ENCODE measurements around the gene RPAP3.
A peak's percentile ranks its signal among the peaks of the same experiment; 100 is the strongest.
"Not testable (repeated sequence)": the region's sequence is repeated elsewhere in the genome, so short reads cannot be mapped to it uniquely, and the experiment has no call there.

RPAP3 gene

DNA sequence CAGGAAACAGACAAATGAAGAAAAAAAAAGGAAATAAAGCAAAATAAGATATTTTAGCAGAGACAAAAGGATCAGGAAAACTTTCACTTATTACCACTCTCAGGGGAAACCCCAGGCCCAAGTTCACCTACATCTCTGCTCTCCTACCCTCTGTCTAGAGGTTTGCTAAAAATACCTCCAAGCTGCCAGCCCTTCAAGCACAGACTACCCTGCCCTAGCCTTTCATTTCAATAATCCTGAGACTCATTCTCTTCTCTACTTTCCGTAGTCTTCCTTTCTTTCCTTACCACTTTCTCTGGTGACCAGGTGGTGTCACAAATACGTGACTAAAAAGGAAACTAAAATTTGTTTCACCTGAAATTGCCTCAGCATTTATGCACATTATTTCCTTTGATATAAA is 33.8 kb downstream of the RPAP3 start:
- no peak for DNase-seq (ENCODE audit: low read depth)

DNA sequence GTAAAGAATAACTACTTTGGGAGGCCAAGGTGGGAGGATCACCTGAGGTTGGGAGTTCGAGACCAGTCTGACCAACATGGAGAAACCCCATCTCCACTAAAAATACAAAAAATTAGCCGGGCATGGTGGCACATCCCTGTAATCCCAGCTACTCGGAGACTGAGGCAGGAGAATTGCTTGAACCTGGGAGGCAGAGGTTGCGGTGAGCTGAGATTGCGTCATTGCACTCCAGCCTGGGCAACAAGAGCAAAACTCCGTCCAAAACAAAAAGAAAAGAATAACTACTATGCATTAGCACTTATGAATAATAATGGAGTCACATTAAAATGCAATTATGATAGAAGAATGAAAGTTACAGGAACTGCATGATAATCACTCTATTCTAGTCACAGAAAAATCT is 37.9 kb downstream of the RPAP3 start:
- DNase-seq (ENCODE audit: low read depth), result not testable (repeated sequence)

DNA sequence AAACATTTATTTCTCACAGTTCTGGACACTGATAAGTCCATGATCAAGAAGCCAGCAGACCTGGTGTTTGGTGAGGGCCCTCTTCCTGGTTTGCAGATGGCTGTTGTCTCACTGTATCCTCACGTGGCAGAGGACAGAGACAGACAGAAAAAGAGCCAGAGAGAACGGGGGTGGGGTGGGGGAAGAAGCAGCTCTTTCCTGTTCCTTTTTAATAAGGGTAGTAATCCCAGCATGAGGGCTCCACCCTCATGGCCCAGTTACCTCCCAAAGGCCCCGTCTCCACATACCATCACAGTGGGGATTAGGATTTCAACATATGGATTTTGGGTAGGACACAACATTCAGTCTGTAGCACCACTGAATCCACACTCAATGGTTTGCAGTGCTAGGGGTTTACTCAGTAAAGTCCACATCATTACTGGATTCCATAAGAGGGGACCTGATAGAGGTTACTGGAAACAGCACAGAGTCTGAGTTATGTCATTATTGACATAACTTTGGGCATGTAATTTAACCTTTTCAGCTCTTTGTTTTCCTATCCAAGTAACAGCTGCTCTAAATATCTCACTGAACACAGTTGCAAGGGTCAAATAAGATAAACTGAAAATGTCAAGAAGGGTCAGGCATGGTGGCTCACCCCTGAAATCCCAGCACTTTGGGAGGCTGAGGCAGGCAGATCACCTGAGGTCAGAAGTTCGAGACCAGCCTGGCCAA is 53.2 kb downstream of the RPAP3 start:
- no peak for DNase-seq (ENCODE audit: low read depth)

DNA sequence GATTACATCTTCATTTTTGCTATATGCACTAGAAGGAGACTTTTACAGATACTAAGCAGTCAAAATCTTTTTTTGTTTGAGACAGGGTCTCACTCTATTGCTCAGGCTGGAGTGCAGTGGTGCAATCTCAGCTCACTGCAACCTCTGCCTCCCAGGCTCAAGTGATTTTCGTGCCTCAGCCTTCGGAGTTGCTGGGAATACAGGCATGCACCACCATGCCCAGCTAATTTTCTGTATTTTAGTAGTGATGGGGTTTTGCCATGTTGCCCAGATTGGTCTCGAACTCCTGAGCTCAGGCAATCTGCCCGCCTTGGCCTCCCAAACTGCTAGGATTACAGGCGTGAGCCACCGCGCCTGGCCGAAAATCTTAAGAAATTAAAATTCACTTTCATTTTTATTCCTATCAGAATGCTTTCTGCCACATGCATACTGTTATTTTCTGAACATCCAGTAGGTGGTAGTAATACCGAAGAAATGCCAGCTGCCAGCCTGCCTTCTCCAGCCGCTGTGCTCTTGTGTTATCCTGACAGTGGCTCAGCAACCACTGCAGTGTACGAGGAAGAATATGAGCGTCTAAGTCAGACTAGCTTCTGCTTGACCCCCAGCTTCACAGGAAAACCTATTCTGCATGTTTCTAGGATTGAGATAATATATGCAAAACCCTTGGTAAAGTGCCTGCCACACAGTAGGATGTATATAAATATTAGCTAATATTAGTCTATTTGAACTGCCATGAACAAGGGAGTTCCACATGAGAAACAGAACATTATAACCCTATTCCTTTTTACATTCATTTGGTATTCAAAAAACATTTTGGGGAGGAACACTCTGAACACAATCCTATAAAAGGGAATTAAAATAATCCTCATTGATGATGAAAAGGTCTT is 54.2 kb downstream of the RPAP3 start:
- DNase-seq (ENCODE audit: low read depth), result peak; percentile 25

DNA sequence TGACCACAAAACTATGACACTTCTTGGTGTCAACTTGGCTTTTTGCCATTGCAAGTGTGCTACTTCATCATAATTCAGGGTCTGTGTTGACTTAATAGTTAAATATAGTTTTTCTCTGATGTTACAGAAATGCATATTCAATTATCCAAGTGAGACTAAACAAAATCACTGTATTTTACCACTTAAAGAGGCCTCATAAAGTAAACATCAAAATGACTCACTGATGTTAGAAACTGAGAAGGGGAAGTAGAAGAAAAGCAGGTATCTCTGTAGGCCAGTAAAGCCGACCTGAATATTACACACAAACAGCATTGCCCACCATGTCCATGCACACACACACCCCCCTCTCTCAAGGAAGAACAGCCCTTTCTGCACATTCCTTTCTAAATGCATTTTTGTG is 55.4 kb downstream of the RPAP3 start:
- DNase-seq (ENCODE audit: low read depth), result no peak

DNA sequence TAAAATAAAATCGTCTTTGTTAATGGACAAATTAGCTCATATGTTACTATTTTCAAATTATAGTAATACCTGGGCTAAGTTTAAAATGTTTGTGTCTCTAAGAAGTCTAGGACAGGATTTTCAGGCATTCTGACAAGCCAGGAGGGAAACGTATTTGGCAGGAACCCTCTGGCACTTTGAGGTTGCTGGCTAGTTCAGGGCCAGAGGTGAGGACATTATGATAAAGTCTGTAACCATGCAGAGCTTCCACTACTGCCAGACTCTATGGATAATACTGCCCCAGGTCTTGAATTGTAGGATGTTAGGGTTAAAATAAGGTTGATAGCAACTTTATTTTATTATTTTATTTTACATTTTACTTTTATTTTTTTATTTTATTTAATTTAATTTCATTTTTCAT is 56.4 kb downstream of the RPAP3 start:
- DNase-seq (ENCODE audit: low read depth), result no peak

DNA sequence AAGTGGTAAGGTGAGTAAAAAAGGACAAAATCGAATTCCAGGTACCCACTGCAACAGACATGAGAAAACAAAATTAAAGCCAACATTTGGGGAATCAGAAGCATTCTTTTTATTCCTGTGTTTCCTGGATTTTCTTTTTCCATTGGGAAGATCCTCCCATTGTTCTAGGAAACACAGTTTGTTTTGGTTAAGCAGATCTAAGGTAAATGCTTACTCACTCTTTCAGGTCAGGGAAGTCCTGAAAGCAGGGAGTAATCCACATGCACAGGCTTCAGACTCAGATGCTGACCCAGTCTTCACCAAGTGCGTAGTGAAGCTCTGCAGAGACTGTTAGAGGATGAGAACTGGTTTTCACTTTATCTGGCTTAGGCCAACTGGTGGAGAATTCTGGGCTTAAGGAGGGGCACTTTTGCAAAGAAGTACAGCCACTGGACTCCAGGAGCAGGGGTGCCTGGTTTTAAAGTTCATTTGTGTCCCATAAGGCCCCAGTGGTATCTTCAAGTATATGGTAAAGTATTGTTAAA is 57.7 kb downstream of the RPAP3 start:
- no peak for DNase-seq (ENCODE audit: low read depth)

DNA sequence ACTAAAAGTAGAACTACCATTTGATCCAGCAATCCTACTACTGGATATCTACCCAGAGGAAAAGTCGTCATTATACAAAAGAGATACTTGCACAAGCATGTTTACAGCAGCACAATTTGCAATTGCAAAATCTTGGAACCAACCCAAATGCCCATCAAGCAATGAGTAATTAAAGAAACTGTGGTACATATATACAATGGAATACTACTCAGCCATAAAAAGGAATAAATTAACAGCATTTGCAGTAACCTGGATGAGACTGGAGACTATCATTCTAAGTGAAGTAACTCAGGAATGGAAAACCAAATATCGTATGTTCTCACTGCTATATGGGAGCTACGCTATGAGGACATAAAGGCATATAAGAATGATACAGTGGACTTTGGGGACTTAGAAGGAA is 63.5 kb downstream of the RPAP3 start:
- DNase-seq (ENCODE audit: low read depth), result not testable (repeated sequence)

DNA sequence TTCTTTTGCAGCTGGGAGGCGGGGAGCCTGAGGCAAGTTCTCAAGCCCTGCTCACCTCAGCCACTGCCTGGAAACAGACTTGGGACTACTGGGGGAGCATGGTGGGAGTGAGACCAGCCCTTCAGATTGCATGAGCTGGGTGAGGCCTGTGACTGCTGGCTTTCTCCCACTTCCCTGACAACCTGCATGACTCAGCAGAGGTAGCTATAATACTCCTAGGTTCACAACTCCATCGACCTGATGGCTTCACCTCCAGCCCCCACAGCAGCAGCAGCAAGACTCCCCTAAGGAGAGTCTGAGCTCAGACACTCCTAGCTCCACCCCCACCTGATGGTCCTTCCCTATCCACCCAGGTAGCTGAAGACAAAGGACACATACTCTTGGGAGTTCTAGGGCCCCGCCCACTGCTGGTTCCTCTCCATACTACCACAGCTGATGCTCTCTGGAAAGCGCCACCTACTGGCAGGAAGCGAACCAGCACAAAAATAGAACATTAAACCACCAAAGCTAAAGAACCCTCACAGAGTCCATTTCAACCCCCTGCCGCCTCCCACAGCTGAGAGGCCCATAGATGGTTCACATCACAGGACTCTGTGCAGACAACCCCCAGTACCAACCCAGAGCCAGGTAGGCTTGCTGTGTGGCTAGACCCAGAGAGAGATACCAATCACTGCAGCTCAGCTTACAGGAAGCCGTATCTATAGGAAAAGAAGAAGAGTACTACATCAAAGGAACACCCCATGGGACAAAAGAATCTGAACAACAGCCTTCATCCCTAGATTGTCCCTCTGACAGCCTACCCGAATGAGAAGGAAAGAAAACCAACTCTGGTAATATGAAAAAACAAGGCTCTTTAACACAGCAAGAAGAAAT is 68.7 kb downstream of the RPAP3 start:
- peak; percentile 44 for DNase-seq (ENCODE audit: low read depth)

DNA sequence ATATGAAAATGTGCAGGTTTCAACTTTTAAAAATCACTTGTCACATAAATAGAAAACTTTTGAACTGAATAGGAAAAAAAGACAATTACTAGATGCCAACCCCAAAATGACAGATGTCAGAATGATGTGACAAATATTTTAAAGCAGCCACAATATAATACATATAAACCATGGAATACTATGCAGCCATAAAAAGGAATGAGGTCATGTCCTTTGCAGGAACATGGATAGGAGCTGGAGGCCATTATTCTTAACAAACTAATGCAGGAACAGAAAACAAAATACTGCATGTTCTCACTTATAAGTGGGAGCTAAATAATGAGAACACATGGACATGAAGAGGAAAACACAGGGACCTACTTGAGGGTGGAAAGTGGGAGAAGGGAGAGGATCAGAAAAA is 70.1 kb downstream of the RPAP3 start:
- not testable (repeated sequence) for DNase-seq (ENCODE audit: low read depth)

DNA sequence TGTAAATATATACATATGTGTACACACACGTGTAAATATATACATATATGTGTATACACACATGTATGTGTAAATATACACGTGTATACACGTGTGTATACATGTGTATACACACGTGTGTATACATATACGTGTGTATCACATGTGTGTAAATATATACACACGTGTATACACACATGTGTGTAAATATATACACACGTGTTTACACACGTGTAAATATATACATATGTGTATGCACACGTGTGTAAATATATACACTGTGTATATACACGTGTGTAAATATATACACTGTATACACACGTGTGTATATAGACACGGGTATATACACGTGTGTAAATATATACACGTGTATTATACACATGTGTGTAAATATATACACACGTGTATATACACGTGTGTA is 71.7 kb downstream of the RPAP3 start:
- no peak for DNase-seq (ENCODE audit: low read depth)

DNA sequence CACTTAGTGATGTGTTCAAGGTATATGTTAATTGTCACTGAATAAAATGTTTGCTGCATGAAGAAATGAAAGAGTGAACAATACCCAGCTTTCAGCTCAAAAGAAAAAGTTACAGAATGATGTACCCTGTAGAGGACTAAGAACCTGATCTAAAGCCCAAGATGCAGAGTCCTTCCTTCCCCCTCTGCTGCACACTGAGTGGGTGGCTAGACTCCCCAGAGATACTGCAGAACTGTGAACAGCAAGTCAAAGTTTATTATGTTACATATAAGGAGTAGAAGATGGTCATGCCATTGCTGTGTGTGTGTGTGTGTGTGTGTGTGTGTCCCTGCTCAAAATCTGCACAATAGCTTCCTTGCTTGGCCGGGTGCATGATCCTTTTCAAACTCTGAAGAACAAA is 83.9 kb downstream of the RPAP3 start:
- no peak for DNase-seq (ENCODE audit: low read depth)

DNA sequence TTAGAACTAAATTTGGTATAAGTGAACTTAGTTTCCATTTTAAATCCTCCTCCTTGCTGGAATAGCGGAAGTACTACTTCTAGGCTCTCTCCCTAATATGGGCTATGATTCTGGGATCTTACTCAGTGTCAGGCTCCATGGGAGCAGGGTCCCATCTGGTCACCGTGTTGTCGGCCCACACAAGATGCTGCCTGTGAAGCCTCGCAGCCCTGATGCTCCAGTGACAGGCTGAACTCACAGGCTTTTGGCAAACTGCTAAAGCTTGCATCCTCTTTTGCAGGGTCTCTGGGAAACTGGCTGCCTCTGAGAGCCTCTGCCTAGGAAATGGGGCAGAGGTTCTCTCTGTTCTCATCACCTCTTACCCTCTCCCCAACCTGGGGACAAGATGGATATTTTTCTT is 88.4 kb downstream of the RPAP3 start:
- no peak for DNase-seq (ENCODE audit: low read depth)

DNA sequence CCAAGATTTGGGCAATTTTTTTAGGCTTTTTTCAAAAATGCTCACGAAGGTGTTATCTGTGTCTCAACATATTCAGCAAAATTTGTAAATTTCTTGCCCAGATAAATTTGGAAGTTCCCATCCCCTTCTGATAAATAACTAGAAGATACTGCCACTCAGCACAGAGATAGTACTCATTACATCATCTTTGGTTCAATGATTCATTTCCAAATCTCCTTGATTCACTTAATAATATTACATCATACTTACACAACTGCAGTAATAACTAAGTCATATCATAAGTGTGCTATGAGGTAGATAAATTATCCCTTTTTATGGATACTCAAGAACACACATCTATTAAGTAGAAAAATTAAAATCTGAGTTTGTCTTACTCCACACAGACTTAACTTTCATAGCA is 89.4 kb downstream of the RPAP3 start:
- no peak for DNase-seq (ENCODE audit: low read depth)

DNA sequence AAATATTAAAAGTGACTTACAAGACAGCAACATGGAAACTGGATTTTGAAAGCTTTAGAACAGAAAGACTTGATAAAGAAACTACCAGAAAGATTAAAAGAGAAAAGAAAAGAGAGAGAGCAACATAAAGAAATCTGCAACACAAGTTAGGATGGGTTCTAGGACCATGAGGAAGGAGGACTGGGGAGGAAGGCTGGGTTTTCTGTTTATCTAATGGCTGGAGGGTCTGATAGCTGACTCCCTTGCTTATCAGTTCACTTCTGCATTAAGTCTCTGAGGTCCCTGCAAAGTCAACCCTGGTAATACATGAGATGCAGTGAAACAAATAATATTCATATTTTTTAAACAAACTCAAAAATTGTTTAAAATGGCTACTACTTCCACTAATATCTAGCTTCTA is 90.1 kb downstream of the RPAP3 start:
- DNase-seq (ENCODE audit: low read depth), result no peak

DNA sequence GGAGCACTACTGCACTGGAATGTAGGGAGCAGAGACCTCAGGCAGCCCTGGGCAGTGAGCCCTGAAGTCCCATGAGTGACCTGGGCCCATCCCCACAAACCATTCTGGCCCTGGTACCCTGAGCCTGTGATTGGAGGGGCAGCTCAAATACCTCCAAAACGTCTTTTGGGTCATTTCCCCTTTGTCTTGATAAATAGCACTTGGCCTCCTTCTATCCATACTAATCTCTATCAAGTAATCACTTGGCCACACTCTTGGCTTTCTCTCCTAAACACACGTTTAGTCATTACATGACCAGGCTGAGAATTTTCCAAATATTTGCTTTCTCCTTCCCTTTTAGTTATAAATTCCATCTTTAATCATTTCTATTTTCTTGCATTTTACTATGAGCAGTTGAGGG is 91.3 kb downstream of the RPAP3 start:
- DNase-seq (ENCODE audit: low read depth), result no peak

DNA sequence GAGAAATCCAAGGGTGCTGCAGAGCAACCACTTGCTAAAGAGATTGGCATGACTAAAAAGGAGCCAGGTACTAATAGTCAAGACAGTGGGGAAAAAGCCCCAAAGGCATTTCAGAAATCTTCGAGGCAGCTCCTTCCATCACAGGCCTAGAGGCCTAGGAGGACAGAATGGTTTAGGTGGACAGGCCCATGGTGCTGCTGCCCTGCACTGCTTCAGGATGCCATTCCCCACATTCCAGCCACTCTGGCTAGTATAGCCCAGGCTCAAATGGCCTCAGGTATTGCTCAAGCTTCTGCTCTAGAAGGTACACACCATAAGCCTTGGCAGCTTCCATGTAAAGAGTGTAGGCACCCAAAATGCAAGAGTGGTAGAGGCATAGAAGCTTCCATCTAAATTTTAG is 92.9 kb downstream of the RPAP3 start:
- DNase-seq (ENCODE audit: low read depth), result no peak

DNA sequence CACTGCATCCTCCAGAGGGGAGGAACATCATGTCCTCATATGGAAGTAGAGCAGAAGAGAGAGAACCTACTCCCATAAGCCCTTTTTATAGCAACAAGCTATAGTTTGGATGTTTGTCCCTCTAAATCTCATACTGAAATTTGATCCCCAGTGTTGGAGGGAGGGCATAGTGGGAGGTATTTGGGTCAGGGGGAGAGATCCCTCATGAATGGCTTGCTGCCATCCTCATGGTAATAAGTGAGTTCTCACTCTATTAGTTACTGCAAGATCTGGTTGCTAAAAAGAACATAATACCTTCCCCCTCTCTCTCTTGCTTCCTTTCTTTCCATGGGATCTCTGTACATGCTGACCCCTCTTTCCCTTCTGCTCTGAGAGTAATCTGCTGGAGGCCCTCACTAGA is 93.9 kb downstream of the RPAP3 start:
- no peak for DNase-seq (ENCODE audit: low read depth)

All from activated T-cell treated with anti-CD3 and anti-CD28 coated beads for 48 hours (primary cell).